SK-N-MC (cell line): ENCODE results near the gene DLG2.

Experiments
- EZH2 ChIP-seq: fragments of 200-600 bp; sonication (generic); IDR thresholded peaks from one replicate; pipeline ENCODE4 v1.6.1; 2017; ENCODE audit warnings: antibody characterized with exemption
- FOXP2 ChIP-seq: optimal IDR thresholded peaks from 2 replicates; pipeline ENCODE3; 2011; ENCODE audit warnings: mild to moderate bottlenecking, moderate library complexity; ENCODE audit not compliant: insufficient read depth; ENCODE audit errors: extremely low read length, control extremely low read depth
- POLR2AphosphoS5 ChIP-seq: IDR thresholded peaks from 2 replicates; pipeline ENCODE4 v1.6.1; 2012; ENCODE audit warnings: mild to moderate bottlenecking, low read depth, low read length, borderline replicate concordance

GRCh38 chr11:84396521-84396920, 1230.6 kb downstream of the DLG2 start:
- TF ChIP-seq POLR2AphosphoS5 (no peak), EZH2 (no peak), FOXP2 (no peak)
